Measurements from ENCODE around the gene ZDHHC14.

- TF ChIP-seq EZH2 (IDR thresholded peaks at IDR 0.05; ENCODE audit: borderline replicate concordance, low read depth, low read length, poor library complexity, severe bottlenecking) (no peak), CTCF (conservative IDR thresholded peaks at IDR 0.05; ENCODE audit: low read depth, low read length) (no peak)
Observed at GRCh38 chr6:157563611-157564284, 182.8 kb downstream of the ZDHHC14 start.

Measured in A673 (cell line).